ENCODE results near the gene SIRT2. TPM values are rescaled to one million over a fixed set of nuclear protein-coding genes. Genes with fewer than 3 reads are reported as not detected.
"Not testable (repeated sequence)": the region's sequence is repeated elsewhere in the genome, so short reads cannot be mapped to it uniquely, and the experiment has no call there.

SIRT2 gene
- total and polyA plus RNA-seq, 12 donors, result 46.3 to 103 (median 72.6) TPM

- WGBS, 2 donors, result 58 to 65% methylated on average over 10 of the region's 10 CpGs
Measured at GRCh38 chr19:38862321-38863059, 36.9 kb downstream of the SIRT2 start.

GRCh38 chr19:38861368-38861767 is 38.0 kb downstream of the SIRT2 start:
- H3K27me3 ChIP-seq, result no peaks in the 10 kb centered on the region
- no peak overlapping the region for H3K4me3 ChIP-seq
- ATAC-seq (no peak), DNase-seq (no peak)
- TF ChIP-seq CTCF (IDR thresholded peaks at IDR 0.05), result no peak
- peak overlapping the region in 3 of 10 donors; percentile 39 to 76 (median 61) for H3K27ac ChIP-seq
- no peaks in the 10 kb centered on the region for H3K9me3 ChIP-seq
- 94 to 95% methylated on average over 3 of the region's 3 CpGs for whole genome bisulfite sequencing, 2 donors
- H3K4me1 ChIP-seq, result peaks cover 0 to 55% (median 21%) of the 10 kb centered on the region in 9 donors
- no peaks in the 10 kb centered on the region for H3K36me3 ChIP-seq
- intact Hi-C loops (cut with DNase I), result no loop called here

More at GRCh38 chr19:38862321-38863059, 36.9 kb downstream of the SIRT2 start:
- Histone ChIP-seq H3K4me1 (peaks cover 0 to 52% (median 21%) of the 10 kb centered on the region in 9 donors), H3K4me3 (no peak overlapping the region), H3K27ac (peak overlapping the region in 9 of 10 donors; percentile 6 to 79 (median 58)), H3K36me3 (no peaks in the 10 kb centered on the region), H3K9me3 (no peaks in the 10 kb centered on the region), H3K27me3 (no peaks in the 10 kb centered on the region)
- peak; percentile 77 to 96 (median 89) for ATAC-seq
- peak in 1 of 2 donors; percentile 45 for DNase-seq
- intact Hi-C loops (cut with DNase I), result no loop called here
- no peak for TF ChIP-seq CTCF (IDR thresholded peaks at IDR 0.05)

GRCh38 chr19:38859631-38860204 is 39.7 kb downstream of the SIRT2 start:
- H3K36me3 ChIP-seq; H3K4me3 ChIP-seq; H3K27ac ChIP-seq; H3K27me3 ChIP-seq; DNase-seq; H3K9me3 ChIP-seq; ATAC-seq; intact Hi-C loops (cut with DNase I): not testable (repeated sequence)
- H3K4me1 ChIP-seq, result peaks cover 0 to 41% (median 21%) of the 10 kb centered on the region in 9 donors
- 66 to 69% methylated on average over 21 of the region's 21 CpGs for WGBS, 2 donors

GRCh38 chr19:38856813-38857212 is 42.6 kb downstream of the SIRT2 start:
- no peak for ATAC-seq
- 84 to 85% methylated on average over 3 of the region's 3 CpGs for WGBS, 2 donors
- Histone ChIP-seq H3K4me3 (no peak overlapping the region), H3K9me3 (no peaks in the 10 kb centered on the region), H3K36me3 (no peaks in the 10 kb centered on the region), H3K27me3 (no peaks in the 10 kb centered on the region), H3K27ac (peak overlapping the region in 1 of 10 donors; percentile 2), H3K4me1 (peaks cover 0 to 20% (median 9%) of the 10 kb centered on the region in 9 donors)
- no peak for DNase-seq
- no peak for TF ChIP-seq CTCF (IDR thresholded peaks at IDR 0.05)
- intact Hi-C loops (cut with DNase I), result no loop called here

DNA sequence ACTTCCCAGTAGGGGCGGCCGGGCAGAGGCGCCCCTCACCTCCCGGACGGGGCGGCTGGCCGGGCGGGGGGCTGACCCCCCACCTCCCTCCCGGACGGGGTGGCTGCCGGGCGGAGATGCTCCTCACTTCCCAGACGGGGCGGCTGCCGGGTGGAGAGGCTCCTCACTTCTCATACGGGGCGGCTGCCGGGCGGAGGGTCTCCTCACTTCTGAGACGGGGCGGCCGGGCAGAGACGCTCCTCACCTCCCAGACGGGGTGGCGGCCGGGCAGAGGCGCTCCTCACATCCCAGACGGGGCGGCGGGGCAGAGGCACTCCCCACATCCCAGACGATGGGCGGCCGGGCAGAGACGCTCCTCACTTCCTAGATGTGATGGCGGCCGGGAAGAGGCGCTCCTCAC is 43.7 kb downstream of the SIRT2 start:
- H3K36me3 ChIP-seq; H3K4me3 ChIP-seq; ATAC-seq; H3K27ac ChIP-seq; intact Hi-C loops (cut with DNase I); DNase-seq; H3K27me3 ChIP-seq; H3K9me3 ChIP-seq: not testable (repeated sequence)
- 86 to 95% methylated on average over 18 to 27 of the region's 37 CpGs for WGBS, 2 donors
- H3K4me1 ChIP-seq, result peaks cover 0 to 26% (median 14%) of the 10 kb centered on the region in 9 donors

DNA sequence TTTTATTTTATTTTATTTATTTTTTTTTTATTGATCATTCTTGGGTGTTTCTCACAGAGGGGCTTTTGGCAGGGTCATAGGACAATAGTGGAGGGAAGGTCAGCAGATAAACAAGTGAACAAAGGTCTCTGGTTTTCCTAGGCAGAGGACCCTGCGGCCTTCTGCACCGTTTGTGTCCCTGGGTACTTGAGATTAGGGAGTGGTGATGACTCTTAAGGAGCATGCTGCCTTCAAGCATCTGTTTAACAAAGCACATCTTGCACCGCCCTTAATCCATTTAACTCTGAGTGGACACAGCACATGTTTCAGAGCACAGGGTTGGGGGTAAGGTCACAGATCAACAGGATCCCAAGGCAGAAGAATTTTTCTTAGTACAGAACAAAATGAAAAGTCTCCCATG is 44.5 kb downstream of the SIRT2 start:
- H3K36me3 ChIP-seq, H3K9me3 ChIP-seq, DNase-seq, H3K4me3 ChIP-seq, H3K27me3 ChIP-seq, ATAC-seq, H3K27ac ChIP-seq: not testable (repeated sequence)
- intact Hi-C loops (cut with DNase I), result loop anchor here in 2 of 10 donors (5.0 kb wide), 1 partner anchor 42 kb away; the partner anchor contains the start of genes NFKBIB (in 2 of the 2) and SIRT2 (in 2 of the 2)
- peaks cover 0 to 28% (median 15%) of the 10 kb centered on the region in 9 donors for H3K4me1 ChIP-seq
- 59 to 75% methylated on average over 2 to 3 of the region's 3 CpGs for WGBS, 2 donors

All from heart right ventricle (tissue), 16 donors.